H1 (cell line): ENCODE results near the gene GPX4. TPM values are rescaled to one million over a fixed set of nuclear protein-coding genes. Genes with fewer than 3 reads are reported as not detected.
A peak's percentile ranks its signal among the peaks of the same experiment; 100 is the strongest.

Source experiments
- CTCF ChIA-PET: fragments of 300-600 bp; sonication (Branson Sonifier 250); formaldehyde crosslinking; loops from one replicate; lab custom pipeline; 2021; ENCODE audit not compliant: partially characterized antibody; lab: Charles Lee
- POLR2A ChIA-PET: fragments of 300-600 bp; sonication (Branson Sonifier 250); formaldehyde crosslinking; loops from one replicate; lab custom pipeline; 2021; ENCODE audit warnings: inconsistent platforms; ENCODE audit not compliant: partially characterized antibody; lab: Charles Lee
- DNase-seq, 2 experiments: peaks; one replicate each; pipeline versions ENCODE4 v3.0.0 to v3.0.0-alpha.2; 2010 to 2022; ENCODE audit warnings: low spot score in 2 of 2, low read depth in 1 of 2, mixed read lengths in 1 of 2
- FAIRE-seq: peaks from 2 replicates; lab custom pipeline; 2011; peaks lifted over from hg19 to GRCh38; lab: Jason Lieb, UNC
- H2AFZ ChIP-seq: 2 replicates; pipeline ENCODE4 v1.8.1; 2012; ENCODE audit warnings: low read length, inconsistent platforms
- H2AK5ac ChIP-seq: 2 replicates; pipeline ENCODE4 v1.6.1; 2013; ENCODE audit warnings: low read depth, low read length
- H2BK120ac ChIP-seq: replicated peaks from 2 replicates; pipeline ENCODE3; 2013; ENCODE audit warnings: low read depth, low read length, inconsistent platforms
- H2BK12ac ChIP-seq: 2 replicates; pipeline ENCODE4 v1.6.1; 2013; ENCODE audit warnings: low read depth, low read length
- H2BK15ac ChIP-seq: 2 replicates; pipeline ENCODE4 v1.6.1; 2013; ENCODE audit warnings: low read length
- H2BK20ac ChIP-seq: 2 replicates; pipeline ENCODE4 v1.6.1; 2013; ENCODE audit warnings: low read length
- H2BK5ac ChIP-seq: 2 replicates; pipeline ENCODE4 v1.6.1; 2013; ENCODE audit warnings: low read depth, low read length
- H3K14ac ChIP-seq: 2 replicates; pipeline ENCODE4 v1.6.1; 2013; ENCODE audit warnings: inconsistent platforms; ENCODE audit not compliant: insufficient read length
- H3K18ac ChIP-seq: 2 replicates; pipeline ENCODE4 v1.6.1; 2013; ENCODE audit warnings: low read length; ENCODE audit errors: extremely low read depth
- H3K23ac ChIP-seq: 2 replicates; pipeline ENCODE4 v1.6.1; 2013; ENCODE audit warnings: inconsistent platforms; ENCODE audit not compliant: insufficient read length
- H3K23me2 ChIP-seq: 2 replicates; pipeline ENCODE4 v1.6.1; 2013; ENCODE audit warnings: low read depth, low read length
- H3K27ac ChIP-seq: 2 replicates; pipeline ENCODE4 v1.6.1; 2011; ENCODE audit warnings: low read depth, low read length, inconsistent platforms
- H3K27me3 ChIP-seq, 4 experiments: replicated peaks in 1 of 4; 1 replicate in 1 of 4; 2 replicates in 3 of 4; pipeline versions ENCODE4 v1.6.1 to v1.8.1; 2011 to 2013; ENCODE audit warnings: low read length in 3 of 4, mild to moderate bottlenecking in 3 of 4, inconsistent platforms in 2 of 4, mixed read lengths in 2 of 4, moderate library complexity in 1 of 4; ENCODE audit not compliant: control insufficient read depth in 3 of 4, insufficient read depth in 3 of 4; ENCODE audit errors: extremely low read depth in 1 of 4
- H3K36me3 ChIP-seq, 4 experiments: 2 replicates each; pipeline versions ENCODE4 v1.6.1 to v1.8.1; 2011 to 2013; ENCODE audit warnings: mild to moderate bottlenecking in 4 of 4, low read length in 3 of 4, moderate library complexity in 2 of 4, control low read depth in 1 of 4, inconsistent platforms in 1 of 4; ENCODE audit not compliant: insufficient read depth in 4 of 4, control insufficient read depth in 2 of 4
- H3K4ac ChIP-seq: replicated peaks from 2 replicates; pipeline ENCODE3; 2013; ENCODE audit warnings: low read length, low read depth, mixed read lengths, inconsistent platforms; ENCODE audit not compliant: insufficient read length
- H3K4me1 ChIP-seq, 4 experiments: replicated peaks in 1 of 4; 1 replicate in 1 of 4; 2 replicates in 3 of 4; pipeline versions ENCODE4 v1.6.1 to v1.8.1; 2011 to 2013; ENCODE audit warnings: low read length in 3 of 4, inconsistent platforms in 2 of 4, mixed read lengths in 1 of 4; ENCODE audit not compliant: insufficient read depth in 4 of 4, control insufficient read depth in 3 of 4
- H3K4me2 ChIP-seq, 2 experiments: 2 replicates each; pipeline versions ENCODE4 v1.6.1 to v1.8.1; 2011 to 2013; ENCODE audit warnings: low read depth in 2 of 2, low read length in 2 of 2, control low read depth in 1 of 2, inconsistent platforms in 1 of 2, mild to moderate bottlenecking in 1 of 2; ENCODE audit not compliant: insufficient read depth in 1 of 2
- H3K4me3 ChIP-seq, 4 experiments: fragments of 200-600, 300-600 bp in 1 of 4; sonication (generic), shearing (Covaris generic), sonication (Bioruptor Twin) in 1 of 4; 2 replicates each; pipeline versions ENCODE4 v1.5.1 to v1.8.1; 2011 to 2016; ENCODE audit warnings: low read length in 4 of 4, low read depth in 3 of 4, control low read depth in 2 of 4, inconsistent platforms in 2 of 4, mild to moderate bottlenecking in 2 of 4, mixed read lengths in 1 of 4, moderate library complexity in 1 of 4; ENCODE audit not compliant: insufficient read depth in 2 of 4; ENCODE audit errors: extremely low read depth in 1 of 4
- H3K56ac ChIP-seq: replicated peaks from 2 replicates; pipeline ENCODE3; 2013; ENCODE audit warnings: low read depth, mild to moderate bottlenecking, mixed read lengths, low read length, inconsistent platforms; ENCODE audit not compliant: insufficient read length
- H3K79me1 ChIP-seq: 2 replicates; pipeline ENCODE4 v1.6.1; 2013; ENCODE audit warnings: low read depth, low read length, control low read depth
- H3K79me2 ChIP-seq, 2 experiments: 2 replicates each; pipeline versions ENCODE4 v1.6.1 to v1.8.1; 2012 to 2013; ENCODE audit warnings: low read length in 2 of 2, mild to moderate bottlenecking in 2 of 2, inconsistent platforms in 1 of 2; ENCODE audit not compliant: insufficient read depth in 2 of 2, control insufficient read depth in 1 of 2
- H3K9ac ChIP-seq, 4 experiments: replicated peaks in 1 of 4; 1 replicate in 1 of 4; 2 replicates in 3 of 4; pipeline versions ENCODE4 v1.6.1 to v1.8.1; 2011 to 2013; ENCODE audit warnings: low read depth in 3 of 4, low read length in 3 of 4, control low read depth in 2 of 4, mild to moderate bottlenecking in 2 of 4, moderate library complexity in 2 of 4, inconsistent platforms in 1 of 4; ENCODE audit errors: extremely low read depth in 1 of 4
- H3K9me3 ChIP-seq, 2 experiments: 2 replicates each; pipeline versions ENCODE4 v1.6.1 to v1.8.1; 2012 to 2013; ENCODE audit warnings: mild to moderate bottlenecking in 2 of 2, moderate library complexity in 2 of 2, control low read depth in 1 of 2, inconsistent platforms in 1 of 2, low read depth in 1 of 2, low read length in 1 of 2, mixed read lengths in 1 of 2; ENCODE audit not compliant: insufficient read depth in 2 of 2
- H4K20me1 ChIP-seq, 2 experiments: replicated peaks in 1 of 2; 2 replicates each; pipeline versions ENCODE3 to v1.8.1; 2011 to 2013; ENCODE audit warnings: inconsistent platforms in 2 of 2, low read length in 2 of 2, mild to moderate bottlenecking in 1 of 2; ENCODE audit not compliant: insufficient read depth in 2 of 2, control insufficient read depth in 1 of 2
- H4K5ac ChIP-seq: 2 replicates; pipeline ENCODE4 v1.6.1; 2013; ENCODE audit warnings: low read length, low read depth, mixed read lengths, inconsistent platforms; ENCODE audit not compliant: insufficient read length
- H4K8ac ChIP-seq: 2 replicates; pipeline ENCODE4 v1.8.0; 2013; ENCODE audit warnings: mild to moderate bottlenecking, moderate library complexity, low read length, inconsistent platforms; ENCODE audit not compliant: insufficient read depth; ENCODE audit errors: extremely low read depth
- H4K91ac ChIP-seq: replicated peaks from 2 replicates; pipeline ENCODE3; 2013; ENCODE audit warnings: low read length, mixed read lengths, inconsistent platforms; ENCODE audit not compliant: insufficient read length
- GABPA ChIP-seq: IDR thresholded peaks from 2 replicates; pipeline ENCODE4 v1.6.1; 2011; ENCODE audit warnings: mild to moderate bottlenecking, low read length, moderate library complexity, borderline replicate concordance; ENCODE audit not compliant: insufficient read depth
- KDM1A ChIP-seq: fragments of 200-600, 300-600 bp; sonication (generic); IDR thresholded peaks from 2 replicates; pipeline ENCODE4 v1.7.1; 2016; ENCODE audit warnings: mild to moderate bottlenecking, low read length, borderline replicate concordance
- WGBS, 2 experiments: shearing (Covaris generic) in 1 of 2; methylation state at CpG; one replicate each; pipeline versions ENCODE4 v1.1.6 to v1.1.7; 2013 to 2015; ENCODE audit warnings: low lambda C conversion rate in 2 of 2, mixed read lengths in 2 of 2, inconsistent platforms in 1 of 2, low coverage in 1 of 2, missing lambda C conversion rate in 1 of 2; ENCODE audit not compliant: insufficient replicate concordance in 2 of 2, insufficient coverage in 1 of 2, insufficient read length in 1 of 2; ENCODE audit errors: extremely low coverage in 1 of 2, missing lambda C conversion rate in 1 of 2; 5-methylcytosine and 5-hydroxymethylcytosine counted together
- polyA plus RNA-seq, 7 experiments: library from polyadenylated mRNA; depleted of rRNA in 3 of 7; stranded (reverse) in 5 of 7; unstranded in 2 of 7; fragments of >200 nt in 5 of 7; fragments of 200-250 nt in 2 of 7; gene quantifications; 1 replicate in 5 of 7; 2 replicates in 1 of 7; 4 replicates in 1 of 7; pipeline versions ENCODE4 v1.2.1 to v1.2.3, GENCODE V29; 2011 to 2013; ENCODE audit warnings: missing spikeins in 2 of 7, mixed read lengths in 2 of 7
- total RNA-seq: library from RNA; stranded (reverse); fragmentation: NEBNext Ultra II Directional; extraction: Animal tissue kit (Norgen Biotek cat#: 25700); gene quantifications from 2 replicates; pipeline ENCODE4 v1.2.1, GENCODE V29; 2021

GPX4 gene
- total and polyA plus RNA-seq, 2 of the 8 experiments (the other 6 are each of a cell fraction or from before 2014, with no cell fraction given): 342 to 693 TPM

GRCh38 chr19:1082928-1083816, 20.6 kb upstream of the GPX4 start:
- no peak overlapping the region for H4K8ac ChIP-seq
- no peak overlapping the region for H2AFZ ChIP-seq
- peak overlapping the region in 1 of 4 experiments; percentile 50; a peak in 2 of 8 replicates for H3K4me3 ChIP-seq
- no peak overlapping the region for H3K56ac ChIP-seq
- no peak overlapping the region for H3K9ac ChIP-seq
- H3K9me3 ChIP-seq: no peaks in the 10 kb centered on the region
- no peak overlapping the region for H3K23ac ChIP-seq
- H3K18ac ChIP-seq: no peak overlapping the region
- H2BK12ac ChIP-seq: no peak overlapping the region
- no peak overlapping the region for H4K5ac ChIP-seq
- ChIA-PET CTCF (interaction anchor here (0.7 to 8.9 kb wide), 13 partner anchors 11 to 161 kb away, joined by 3 to 54 read pairs (median 4); partner anchors contain the start of gene ARHGAP45), POLR2A (interaction anchor here (0.8 to 10.3 kb wide), 23 partner anchors 7 to 191 kb away, joined by 3 to 116 read pairs (median 5); partner anchors contain the start of genes ARHGAP45, ATP5F1D, CNN2 and GPX4)
- no peak for FAIRE-seq
- peaks cover 0 to 57% (median 16%) of the 10 kb centered on the region in 4 experiments; a peak in 4 of 8 replicates for H3K36me3 ChIP-seq
- no peak overlapping the region for H3K27ac ChIP-seq
- H3K4me1 ChIP-seq: peaks cover 0 to 7% (median 0%) of the 10 kb centered on the region in 4 experiments; a peak in 4 of 7 replicates
- H2BK15ac ChIP-seq: no peak overlapping the region
- no peaks in the 10 kb centered on the region for H3K23me2 ChIP-seq
- no peak overlapping the region for H2AK5ac ChIP-seq
- H4K20me1 ChIP-seq: peaks cover 2 to 17% of the 10 kb centered on the region in 2 experiments
- DNase-seq: no peak
- no peak overlapping the region for H2BK5ac ChIP-seq
- no peaks in the 10 kb centered on the region; the same call in 1 of the 2 replicates for H3K79me1 ChIP-seq
- H2BK120ac ChIP-seq: no peak overlapping the region
- no peak overlapping the region for H2BK20ac ChIP-seq
- H3K27me3 ChIP-seq: no peaks in the 10 kb centered on the region
- 0 out of 2 replicates have a peak, but pooled peaks have one; percentile 23 for TF ChIP-seq GABPA
- TF ChIP-seq KDM1A: no peak
- TF ChIP-seq, all 59 proteins: peak for 1
- Histone ChIP-seq H3K4me2 (peak overlapping the region in 1 of 2 experiments; percentile 58; a peak in 1 of 4 replicates), H3K79me2 (no peaks in the 10 kb centered on the region), H3K4ac (no peak overlapping the region), H4K91ac (no peak overlapping the region), H3K14ac (no peak overlapping the region)
- 94% methylated on average over 46 of the region's 59 CpGs; no CpG with 5 or more reads in 1 of the 2 experiments for WGBS, 2 experiments
